CD4-positive, alpha-beta T cell treated with Interleukin-10 for 1 hour (primary cell): ENCODE data around the gene CFAP97D2.
"Not testable (repeated sequence)": the region's sequence is repeated elsewhere in the genome, so short reads cannot be mapped to it uniquely, and the experiment has no call there.

Source experiments
- DNase-seq: peaks from one replicate; pipeline ENCODE4 v3.0.0-alpha.2; 2020

The CFAP97D2 gene

DNA sequence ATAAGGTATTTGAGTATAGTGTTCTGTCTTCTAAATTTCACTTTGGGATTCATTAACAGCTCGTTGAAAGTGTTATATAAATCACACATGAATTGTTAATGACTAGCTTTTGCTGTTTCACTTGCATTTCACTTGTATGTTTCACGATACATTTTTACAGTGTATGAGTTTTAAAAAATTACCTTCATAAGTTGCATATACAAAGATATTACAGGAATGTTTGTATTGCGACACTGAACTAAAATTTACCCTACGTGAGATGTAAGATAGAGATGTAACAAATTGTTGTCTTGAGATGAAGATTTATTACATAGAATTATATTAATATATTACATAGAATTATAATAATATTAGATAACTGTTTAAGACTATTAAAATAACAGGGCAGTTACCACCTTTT, 57.2 kb downstream of the CFAP97D2 start:
- DNase-seq, result no peak

GRCh38 chr13:114237415-114238112, 58.5 kb downstream of the CFAP97D2 start:
- no peak for DNase-seq

GRCh38 chr13:114241918-114242317, 62.9 kb downstream of the CFAP97D2 start:
- DNase-seq, result no peak

- DNase-seq, result no peak
Measured at GRCh38 chr13:114243971-114244370, 64.9 kb downstream of the CFAP97D2 start.

- DNase-seq, result no peak
Measured at GRCh38 chr13:114244637-114245036, 65.6 kb downstream of the CFAP97D2 start.

- no peak for DNase-seq
Measured at GRCh38 chr13:114248011-114248410, 69.0 kb downstream of the CFAP97D2 start.

GRCh38 chr13:114249077-114249476, 70.0 kb downstream of the CFAP97D2 start:
- no peak for DNase-seq

- not testable (repeated sequence) for DNase-seq
Measured at GRCh38 chr13:114251639-114252440, 72.8 kb downstream of the CFAP97D2 start.

DNA sequence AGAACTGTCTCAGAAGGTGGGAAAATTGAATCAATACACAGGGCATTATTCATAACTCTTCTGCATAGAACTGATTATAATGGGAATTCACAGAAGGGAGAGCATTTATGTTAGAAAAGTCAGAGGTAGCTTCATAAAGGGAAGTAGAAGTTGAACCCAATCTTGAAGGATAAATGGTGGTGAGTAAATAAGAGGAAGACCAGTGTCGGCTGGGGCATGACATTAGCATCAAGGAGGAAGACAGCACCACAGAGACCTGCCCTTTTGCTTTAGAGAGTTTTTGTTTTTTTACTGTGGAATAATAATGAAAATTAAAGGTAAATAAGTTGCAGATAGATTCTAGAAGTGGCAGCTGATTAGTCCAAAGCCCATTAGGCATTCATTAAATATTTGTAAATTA, 77.5 kb downstream of the CFAP97D2 start:
- no peak for DNase-seq

DNA sequence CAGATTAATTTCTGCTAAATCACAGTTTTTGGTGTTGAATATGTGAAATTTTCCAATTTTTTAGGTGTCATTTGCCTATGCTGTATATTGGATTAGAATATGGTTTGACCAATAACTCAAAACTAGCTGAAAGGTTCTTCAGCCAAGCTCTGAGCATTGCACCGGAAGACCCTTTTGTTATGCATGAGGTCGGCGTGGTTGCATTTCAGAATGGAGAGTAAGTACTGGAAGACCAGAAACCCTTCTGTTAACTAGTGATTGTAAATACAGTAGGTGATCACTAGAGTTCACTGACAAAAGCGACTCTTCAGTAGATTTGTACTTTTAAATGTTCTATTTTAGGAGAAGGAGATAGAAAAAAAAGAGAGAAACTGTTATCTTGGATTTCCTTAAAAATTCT, 78.0 kb downstream of the CFAP97D2 start:
- DNase-seq, result no peak

DNA sequence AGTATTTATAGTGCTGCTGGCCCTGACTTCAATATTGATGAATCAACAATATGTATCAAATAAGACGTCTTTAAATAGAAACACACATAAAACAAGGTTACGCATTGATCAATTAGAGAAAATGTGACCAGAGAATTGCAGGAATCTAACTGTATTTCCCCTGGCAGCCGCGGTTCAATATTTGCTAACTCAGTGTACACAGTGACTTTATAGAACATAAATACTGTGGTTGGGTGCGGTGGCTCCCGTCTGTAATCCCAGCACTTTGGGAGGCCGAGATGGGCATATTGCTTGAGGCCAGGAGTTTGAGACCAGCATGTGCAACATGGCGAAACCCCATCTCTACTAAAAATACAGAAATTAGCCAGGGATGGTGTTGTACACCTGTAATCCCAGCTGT, 79.5 kb downstream of the CFAP97D2 start:
- no peak for DNase-seq

DNA sequence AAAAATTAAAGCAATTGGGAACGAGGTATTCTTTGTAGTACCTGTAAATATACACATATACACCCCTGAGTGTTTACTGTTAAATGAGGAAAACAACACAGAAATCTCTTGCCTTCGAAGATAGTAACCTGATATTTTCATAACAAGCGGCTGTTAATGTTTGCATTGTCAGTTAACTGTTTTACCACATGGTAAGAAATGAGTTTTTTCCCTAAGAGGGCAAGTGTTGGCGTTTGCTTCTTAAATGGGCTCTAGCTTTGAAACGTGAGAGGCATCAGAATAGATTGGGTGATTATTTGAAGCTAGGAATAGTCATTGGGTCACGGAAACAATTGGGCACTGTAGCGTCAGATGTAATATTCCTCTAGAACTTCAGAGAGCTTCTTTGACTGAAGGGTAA, 80.3 kb downstream of the CFAP97D2 start:
- DNase-seq, result no peak

- DNase-seq, result no peak
Measured at GRCh38 chr13:114259974-114260373, 80.9 kb downstream of the CFAP97D2 start.

DNA sequence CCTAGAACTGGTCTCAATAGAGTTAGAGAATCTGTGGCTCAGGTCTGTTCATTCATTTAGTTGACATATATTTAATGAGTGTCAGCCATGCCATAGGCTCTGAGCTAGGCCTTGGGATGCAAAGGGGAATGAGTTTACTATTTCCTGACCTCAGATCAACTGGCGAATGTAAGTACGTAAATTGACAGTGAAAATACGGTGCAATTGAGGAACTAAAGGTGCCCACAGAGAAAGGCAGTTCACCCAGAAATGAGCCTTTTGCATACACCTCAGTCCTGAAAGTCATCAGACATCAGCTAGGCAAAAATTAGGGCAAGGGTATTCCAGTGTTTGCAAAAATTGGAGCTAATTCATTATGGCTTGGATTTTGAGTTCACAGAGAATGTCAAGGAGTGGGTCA, 81.8 kb downstream of the CFAP97D2 start:
- DNase-seq, result no peak

DNA sequence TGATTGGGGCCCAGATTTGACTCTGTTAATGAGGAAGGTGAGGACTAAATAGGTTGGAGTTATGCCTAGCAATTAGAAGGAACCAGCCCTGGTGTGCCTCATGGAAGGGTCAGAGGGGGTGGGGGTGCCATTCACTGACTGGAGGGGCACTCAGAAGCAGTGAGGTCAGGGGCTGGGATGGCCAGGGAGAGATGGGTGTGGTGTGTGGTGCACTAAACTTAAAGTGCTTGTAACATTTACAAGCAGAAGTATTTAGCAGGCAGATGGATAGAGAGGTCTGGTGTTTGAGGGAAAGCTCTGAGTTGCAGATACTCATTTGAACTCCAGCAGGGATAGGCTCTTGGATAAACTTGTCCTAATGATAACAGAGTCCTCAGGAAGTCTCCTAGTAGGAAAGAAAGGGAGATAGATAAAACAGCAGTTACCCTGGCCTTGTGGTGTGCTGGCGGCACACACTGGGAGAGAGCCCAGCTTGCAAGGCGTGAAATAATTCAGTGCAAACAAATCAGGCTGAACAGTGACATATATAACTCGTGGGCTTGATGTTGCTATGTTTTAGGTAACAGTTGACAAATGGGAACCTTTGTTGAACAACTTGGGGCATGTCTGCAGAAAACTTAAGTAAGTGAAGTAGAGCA, 82.4 kb downstream of the CFAP97D2 start:
- DNase-seq, result no peak

DNA sequence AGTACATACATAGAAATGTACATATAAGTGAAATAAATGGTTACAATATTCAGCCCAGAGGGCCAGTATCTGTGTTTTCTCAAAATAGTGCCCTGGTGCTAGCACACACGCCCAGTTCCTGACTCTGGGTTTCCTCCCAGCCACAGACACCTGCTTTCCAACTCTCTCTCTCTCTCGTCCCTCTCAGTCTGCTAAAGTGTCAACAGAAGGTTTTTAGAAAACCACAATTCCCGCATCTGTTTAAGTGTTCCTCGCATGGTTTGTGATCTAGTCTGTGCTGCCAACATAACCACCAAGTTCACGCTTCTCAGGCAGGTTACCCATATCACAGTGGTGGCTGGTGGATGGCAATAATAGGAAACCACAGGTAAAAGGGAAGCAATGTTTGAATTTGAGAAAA, 84.5 kb downstream of the CFAP97D2 start:
- peak; percentile 47 for DNase-seq

GRCh38 chr13:114264313-114264712, 85.3 kb downstream of the CFAP97D2 start:
- not testable (repeated sequence) for DNase-seq

- DNase-seq, result no peak
Measured at GRCh38 chr13:114264886-114265611, 86.0 kb downstream of the CFAP97D2 start.

GRCh38 chr13:114266241-114266640, 87.2 kb downstream of the CFAP97D2 start:
- no peak for DNase-seq

DNA sequence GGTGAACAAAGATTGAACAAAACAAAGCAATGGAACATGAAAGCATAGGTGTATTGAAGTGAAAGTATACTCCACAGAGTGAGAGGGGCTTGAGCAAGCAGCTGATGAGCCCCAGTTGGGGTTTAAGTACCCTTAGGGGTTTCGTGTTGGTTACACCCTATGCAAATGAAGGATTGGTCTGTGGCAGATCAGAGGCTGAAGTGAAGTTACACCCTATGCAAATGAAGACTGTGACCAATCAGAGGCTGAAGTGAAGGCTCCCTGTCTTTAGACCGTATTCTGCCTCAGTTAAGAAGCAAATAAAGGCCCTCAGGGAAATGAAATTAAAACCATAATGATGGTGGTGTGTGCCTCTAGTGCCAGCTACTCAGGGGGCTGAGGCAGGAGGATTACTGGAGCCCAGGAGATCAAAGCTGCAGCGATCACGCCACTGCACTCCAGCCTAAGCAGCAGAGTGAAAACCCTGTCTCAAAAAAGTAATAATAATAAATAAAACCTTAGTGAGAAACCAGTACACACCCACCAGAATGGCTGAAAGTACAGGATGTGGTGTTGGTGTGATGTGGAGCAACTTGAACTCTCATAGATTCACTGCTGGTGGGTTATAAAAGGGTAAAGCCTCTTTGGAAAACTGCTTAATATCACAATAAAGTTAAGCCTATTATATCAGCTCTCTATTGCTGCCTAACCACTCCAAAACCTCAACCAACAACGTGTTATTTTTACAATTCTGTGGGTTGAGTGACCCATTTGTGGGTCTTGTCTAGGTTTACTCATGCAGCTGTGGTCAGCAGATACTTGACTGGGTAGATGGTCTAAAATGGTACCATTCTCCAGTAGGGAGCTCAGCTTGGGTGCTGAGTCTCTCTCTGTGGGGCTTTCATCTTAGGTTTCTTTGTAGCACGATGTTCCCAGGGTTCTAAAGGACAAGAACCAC, 89.6 kb downstream of the CFAP97D2 start:
- DNase-seq, result peak; percentile 45

- DNase-seq, result no peak
Measured at GRCh38 chr13:114269281-114269770, 90.3 kb downstream of the CFAP97D2 start.
